Activated T-cell treated with anti-CD3 and anti-CD28 coated beads, Interleukin-2, amount 50 U/mL, for 72 hours (primary cell): Measurements from ENCODE around the gene IL34. TPM values are rescaled to one million over a fixed set of nuclear protein-coding genes. Genes with fewer than 3 reads are reported as not detected.

ENCODE experiments used
- ATAC-seq, 2 donors: fragments of 150-1000 bp; cut with Tn5 transposase; replicated peaks in 1 of 2; 2 replicates each; pipeline ENCODE4 v1.10.0; 2021; ENCODE audit warnings: moderate library complexity in 2 of 2, mild to moderate bottlenecking in 1 of 2
- DNase-seq, 2 donors: peaks; one replicate each; pipeline ENCODE4 v3.0.0; 2021 to 2022; ENCODE audit warnings: mixed read lengths in 1 of 2
- H3K27ac Mint-ChIP-seq: one replicate; pipeline ENCODE4 v1.8.0; 2022; ENCODE audit warnings: mild to moderate bottlenecking, moderate library complexity, mixed read lengths
- H3K27me3 Mint-ChIP-seq: one replicate; pipeline ENCODE4 v1.8.0; 2022; ENCODE audit warnings: low read depth, mixed read lengths
- H3K36me3 Mint-ChIP-seq, 2 donors: one replicate each; pipeline ENCODE4 v1.8.0; 2022; ENCODE audit warnings: mixed read lengths in 2 of 2, mild to moderate bottlenecking in 1 of 2; ENCODE audit not compliant: insufficient read depth in 2 of 2
- H3K4me1 Mint-ChIP-seq: one replicate; pipeline ENCODE4 v1.8.0; 2022; ENCODE audit warnings: low read depth, mixed read lengths
- H3K4me3 Mint-ChIP-seq, 2 donors: one replicate each; pipeline ENCODE4 v1.8.0; 2022; ENCODE audit warnings: mild to moderate bottlenecking in 2 of 2, mixed read lengths in 2 of 2, moderate library complexity in 2 of 2
- H3K9me3 Mint-ChIP-seq, 2 donors: one replicate each; pipeline ENCODE4 v1.8.0; 2022; ENCODE audit warnings: mixed read lengths in 2 of 2
- total RNA-seq, 2 donors: library from RNA; stranded (reverse); gene quantifications; one replicate each; pipeline ENCODE4 v1.2.3, GENCODE V29; 2022

IL34 gene
- total RNA-seq, 2 donors from 2014 or later, result 0.35 to 0.36 TPM

GRCh38 chr16:70688246-70688742 lies 41.9 kb downstream of the IL34 start:
- no peak for ATAC-seq
- Mint-ChIP-seq H3K27me3 (no peaks in the 10 kb centered on the region), H3K9me3 (no peaks in the 10 kb centered on the region), H3K36me3 (no peaks in the 10 kb centered on the region), H3K4me3 (no peak overlapping the region), H3K4me1 (no peaks in the 10 kb centered on the region), H3K27ac (no peak overlapping the region)
- DNase-seq, result no peak

- ATAC-seq (no peak), DNase-seq (no peak)
- Mint-ChIP-seq H3K36me3 (no peaks in the 10 kb centered on the region), H3K9me3 (no peaks in the 10 kb centered on the region), H3K4me3 (no peak overlapping the region), H3K27me3 (no peaks in the 10 kb centered on the region), H3K4me1 (no peaks in the 10 kb centered on the region), H3K27ac (no peak overlapping the region)
Observed at GRCh38 chr16:70689035-70689969, 42.9 kb downstream of the IL34 start.

GRCh38 chr16:70689970-70690891 lies 43.9 kb downstream of the IL34 start:
- DNase-seq (no peak), ATAC-seq (no peak)
- no peak overlapping the region for H3K4me3 Mint-ChIP-seq
- H3K9me3 Mint-ChIP-seq, result no peaks in the 10 kb centered on the region
- no peaks in the 10 kb centered on the region for H3K4me1 Mint-ChIP-seq
- H3K27me3 Mint-ChIP-seq, result no peaks in the 10 kb centered on the region
- no peaks in the 10 kb centered on the region for H3K36me3 Mint-ChIP-seq
- H3K27ac Mint-ChIP-seq, result no peak overlapping the region

GRCh38 chr16:70691223-70692129 lies 45.1 kb downstream of the IL34 start:
- Mint-ChIP-seq H3K36me3 (no peaks in the 10 kb centered on the region), H3K27me3 (no peaks in the 10 kb centered on the region), H3K9me3 (no peaks in the 10 kb centered on the region), H3K4me3 (no peak overlapping the region), H3K4me1 (peaks cover 11% of the 10 kb centered on the region), H3K27ac (no peak overlapping the region)
- no peak for ATAC-seq
- DNase-seq, result no peak

- peaks cover 18% of the 10 kb centered on the region for H3K4me1 Mint-ChIP-seq
- no peak overlapping the region for H3K27ac Mint-ChIP-seq
- DNase-seq (no peak), ATAC-seq (no peak)
- no peaks in the 10 kb centered on the region for H3K27me3 Mint-ChIP-seq
- no peaks in the 10 kb centered on the region for H3K36me3 Mint-ChIP-seq
- H3K9me3 Mint-ChIP-seq, result no peaks in the 10 kb centered on the region
- no peak overlapping the region for H3K4me3 Mint-ChIP-seq
Observed at GRCh38 chr16:70692130-70692872, 45.9 kb downstream of the IL34 start.

- DNase-seq (no peak), ATAC-seq (no peak)
- Mint-ChIP-seq H3K4me3 (no peak overlapping the region), H3K27me3 (no peaks in the 10 kb centered on the region), H3K36me3 (no peaks in the 10 kb centered on the region), H3K9me3 (no peaks in the 10 kb centered on the region), H3K27ac (no peak overlapping the region), H3K4me1 (peaks cover 18% of the 10 kb centered on the region)
Observed at GRCh38 chr16:70692873-70693671, 46.7 kb downstream of the IL34 start.

GRCh38 chr16:70694088-70694867 lies 47.9 kb downstream of the IL34 start:
- Mint-ChIP-seq H3K27ac (no peak overlapping the region), H3K9me3 (no peaks in the 10 kb centered on the region), H3K4me3 (no peak overlapping the region), H3K27me3 (no peaks in the 10 kb centered on the region), H3K36me3 (no peaks in the 10 kb centered on the region), H3K4me1 (peaks cover 21% of the 10 kb centered on the region)
- DNase-seq (no peak), ATAC-seq (no peak)

GRCh38 chr16:70694868-70695218 lies 48.5 kb downstream of the IL34 start:
- peaks cover 22% of the 10 kb centered on the region for H3K4me1 Mint-ChIP-seq
- H3K4me3 Mint-ChIP-seq, result no peak overlapping the region
- H3K27me3 Mint-ChIP-seq, result no peaks in the 10 kb centered on the region
- no peaks in the 10 kb centered on the region for H3K36me3 Mint-ChIP-seq
- no peaks in the 10 kb centered on the region for H3K9me3 Mint-ChIP-seq
- no peak for DNase-seq
- no peak overlapping the region for H3K27ac Mint-ChIP-seq
- ATAC-seq, result no peak

GRCh38 chr16:70695331-70696070 lies 49.1 kb downstream of the IL34 start:
- H3K36me3 Mint-ChIP-seq, result no peaks in the 10 kb centered on the region
- H3K9me3 Mint-ChIP-seq, result no peaks in the 10 kb centered on the region
- ATAC-seq, result no peak
- no peak for DNase-seq
- peaks cover 22% of the 10 kb centered on the region for H3K4me1 Mint-ChIP-seq
- H3K4me3 Mint-ChIP-seq, result no peak overlapping the region
- H3K27ac Mint-ChIP-seq, result no peak overlapping the region
- no peaks in the 10 kb centered on the region for H3K27me3 Mint-ChIP-seq

- Mint-ChIP-seq H3K4me3 (peak overlapping the region in 1 of 2 donors; percentile 47), H3K27me3 (no peaks in the 10 kb centered on the region), H3K36me3 (no peaks in the 10 kb centered on the region), H3K27ac (no peak overlapping the region), H3K4me1 (peaks cover 22% of the 10 kb centered on the region), H3K9me3 (no peaks in the 10 kb centered on the region)
- ATAC-seq, result no peak
- no peak for DNase-seq
Observed at GRCh38 chr16:70696355-70696754, 50.0 kb downstream of the IL34 start.
